Caki2 (cell line): ENCODE results near the gene CHST11. TPM values are rescaled to one million over a fixed set of nuclear protein-coding genes. Genes with fewer than 3 reads are reported as not detected.
"Not testable (repeated sequence)": the region's sequence is repeated elsewhere in the genome, so short reads cannot be mapped to it uniquely, and the experiment has no call there.

Experiments
- DNase-seq: peaks from one replicate; pipeline ENCODE4 v3.0.0-alpha.2; 2015; ENCODE audit warnings: low read depth
- in situ Hi-C: cut with HindIII; loops from 2 replicates; pipeline ENCODE4 v1.10.0; 2016; ENCODE audit warnings: low sequenced_read_pairs, low pct_unique_long_range_greater_than_20kb, mixed read lengths
- total RNA-seq: library from RNA; depleted of rRNA; stranded (reverse); fragments of >200 nt; shearing (Covaris generic); gene quantifications from 2 replicates; pipeline ENCODE4 v1.2.3, GENCODE V29; 2014; ENCODE audit warnings: low replicate concordance

CHST11 gene
- total RNA-seq, 1 experiment from 2014 or later: 51.3 TPM

DNA sequence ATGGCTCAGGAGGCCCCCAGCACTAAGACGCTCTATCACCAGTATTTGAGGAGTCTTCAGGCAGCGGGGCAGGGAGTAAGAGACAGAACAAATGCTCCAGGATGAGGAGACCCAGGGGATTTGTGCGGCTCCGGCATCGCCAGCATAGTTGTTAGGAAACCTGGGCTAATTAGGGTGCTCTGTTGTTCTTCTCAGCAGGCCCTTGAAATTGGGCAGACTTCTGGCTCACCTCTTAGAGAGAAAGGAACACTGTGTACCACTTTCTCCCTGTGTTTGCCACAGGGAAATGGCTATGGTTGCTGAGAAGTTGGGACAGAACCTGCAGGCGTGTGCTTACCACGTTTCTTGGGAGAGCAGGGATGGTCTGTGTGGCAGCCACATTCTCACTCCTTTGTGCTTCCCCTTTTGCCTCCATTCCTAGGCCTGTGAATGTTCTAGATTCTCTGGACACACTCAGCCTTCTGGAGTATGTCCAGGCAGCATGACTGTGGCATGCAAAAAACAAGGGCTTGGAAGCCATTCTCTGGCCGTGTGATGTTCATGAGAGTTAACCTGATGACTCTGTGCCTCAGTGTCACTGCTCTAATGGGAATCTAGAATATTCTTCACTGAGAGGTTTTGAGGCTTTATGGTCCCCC lies 109.0 kb downstream of the CHST11 start:
- no peak for DNase-seq
- in situ Hi-C loops: no loop called here

DNA sequence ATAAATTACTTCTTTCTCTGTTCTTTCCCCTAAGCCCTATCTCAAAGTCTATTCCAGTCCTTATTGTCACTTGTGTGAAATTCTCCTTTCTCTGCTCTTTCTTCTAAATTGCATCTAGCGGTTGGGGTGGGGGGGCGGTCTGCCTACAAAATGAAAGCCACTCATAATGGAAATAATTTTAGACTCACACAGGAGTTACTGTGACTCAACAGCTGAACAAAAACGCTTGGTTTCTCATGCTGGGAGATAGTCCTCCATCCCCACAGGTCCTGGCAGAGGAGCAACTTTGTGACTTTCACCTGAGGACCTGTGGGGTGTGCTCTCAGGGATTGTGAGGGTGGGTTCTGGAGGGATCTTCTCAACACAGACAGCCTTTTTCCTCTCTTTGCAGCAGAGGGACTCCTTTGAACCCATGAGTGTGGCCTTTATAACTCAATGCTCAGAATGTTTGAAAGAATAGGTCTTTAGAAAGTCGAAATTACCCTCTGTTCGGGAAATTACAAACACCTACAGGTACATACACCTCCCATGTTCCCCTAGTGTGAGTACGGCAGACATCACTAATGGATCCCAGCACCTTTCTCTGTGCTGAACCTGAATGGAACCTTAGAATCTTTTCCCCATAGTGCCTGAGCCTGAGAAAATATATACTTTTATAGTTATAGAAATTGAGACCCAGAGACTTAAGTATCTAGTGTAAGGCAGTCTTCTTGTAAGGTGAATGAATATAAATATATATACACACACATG lies 109.7 kb downstream of the CHST11 start:
- no peak for DNase-seq

DNA sequence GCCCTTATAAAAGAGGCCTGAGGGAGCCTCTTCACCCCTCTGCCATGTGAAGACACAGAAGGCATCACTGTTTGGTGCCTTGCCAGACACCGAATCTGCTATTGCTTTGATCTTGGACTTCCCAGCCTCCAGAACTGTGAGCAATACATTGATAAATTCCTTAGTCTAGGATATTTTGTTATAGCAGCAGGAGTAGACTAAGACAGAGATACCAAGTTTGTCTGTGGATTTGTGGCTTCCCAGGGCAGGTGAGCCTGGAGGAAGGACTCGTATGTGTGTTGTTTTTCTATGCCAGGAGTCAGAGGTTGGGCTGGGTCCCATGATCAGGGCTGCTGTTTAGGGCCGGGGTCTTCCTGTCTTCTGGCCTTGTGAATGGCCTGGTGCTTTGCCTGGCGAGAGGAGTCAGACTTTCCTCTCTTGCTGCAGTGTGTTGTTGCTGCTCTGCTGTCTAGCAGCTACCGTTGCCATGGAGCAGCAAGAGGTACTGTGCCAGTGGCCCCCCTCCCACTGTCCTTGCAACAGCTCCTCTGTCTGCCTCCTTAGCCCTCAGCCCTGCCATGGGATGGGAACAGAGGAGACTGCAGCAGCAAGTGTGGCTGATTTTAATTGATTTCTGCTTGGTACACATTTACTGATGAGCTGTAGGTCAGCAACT lies 111.2 kb downstream of the CHST11 start:
- in situ Hi-C loops: no loop called here
- no peak for DNase-seq

More for the DNA sequence above, 109.7 kb downstream of the CHST11 start:
- in situ Hi-C loops: no loop called here

DNA sequence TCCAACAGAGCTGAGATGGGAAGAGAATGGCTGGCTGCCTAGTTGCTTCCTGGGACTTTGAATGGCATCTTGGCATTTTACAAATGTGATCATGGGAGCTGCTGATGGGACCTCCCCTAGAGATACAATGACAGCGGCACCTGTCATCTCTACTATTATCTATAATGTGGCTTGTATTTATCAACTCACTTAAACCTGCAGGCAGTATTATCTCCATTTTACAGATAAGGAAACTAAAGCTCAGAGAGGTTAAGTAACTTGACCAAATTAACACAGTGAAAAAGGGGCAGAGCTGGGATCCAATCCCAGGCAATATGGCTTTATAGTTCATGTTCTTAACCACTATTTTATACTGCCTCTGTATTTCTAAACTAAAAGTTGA lies 111.7 kb downstream of the CHST11 start:
- in situ Hi-C loops: no loop called here
- no peak for DNase-seq

DNA sequence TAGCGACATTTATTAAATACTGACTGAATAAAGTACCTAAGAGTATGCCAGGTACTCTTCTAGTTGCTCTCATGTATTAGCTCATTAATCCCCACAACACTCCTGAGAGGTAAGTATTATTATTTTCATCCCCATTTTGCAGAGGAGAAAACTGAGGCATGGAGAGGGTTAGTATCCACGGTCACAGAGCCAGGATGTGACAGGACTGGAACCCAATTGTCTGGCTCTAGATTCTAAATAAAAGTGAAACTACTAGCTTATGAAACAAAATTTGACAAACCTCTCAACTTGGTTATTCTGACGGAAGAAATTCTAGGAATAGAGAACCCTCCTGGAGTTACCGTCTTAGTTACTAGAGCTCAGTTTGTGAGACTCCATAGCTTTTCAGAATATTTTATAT lies 112.2 kb downstream of the CHST11 start:
- in situ Hi-C loops: no loop called here
- no peak for DNase-seq

DNA sequence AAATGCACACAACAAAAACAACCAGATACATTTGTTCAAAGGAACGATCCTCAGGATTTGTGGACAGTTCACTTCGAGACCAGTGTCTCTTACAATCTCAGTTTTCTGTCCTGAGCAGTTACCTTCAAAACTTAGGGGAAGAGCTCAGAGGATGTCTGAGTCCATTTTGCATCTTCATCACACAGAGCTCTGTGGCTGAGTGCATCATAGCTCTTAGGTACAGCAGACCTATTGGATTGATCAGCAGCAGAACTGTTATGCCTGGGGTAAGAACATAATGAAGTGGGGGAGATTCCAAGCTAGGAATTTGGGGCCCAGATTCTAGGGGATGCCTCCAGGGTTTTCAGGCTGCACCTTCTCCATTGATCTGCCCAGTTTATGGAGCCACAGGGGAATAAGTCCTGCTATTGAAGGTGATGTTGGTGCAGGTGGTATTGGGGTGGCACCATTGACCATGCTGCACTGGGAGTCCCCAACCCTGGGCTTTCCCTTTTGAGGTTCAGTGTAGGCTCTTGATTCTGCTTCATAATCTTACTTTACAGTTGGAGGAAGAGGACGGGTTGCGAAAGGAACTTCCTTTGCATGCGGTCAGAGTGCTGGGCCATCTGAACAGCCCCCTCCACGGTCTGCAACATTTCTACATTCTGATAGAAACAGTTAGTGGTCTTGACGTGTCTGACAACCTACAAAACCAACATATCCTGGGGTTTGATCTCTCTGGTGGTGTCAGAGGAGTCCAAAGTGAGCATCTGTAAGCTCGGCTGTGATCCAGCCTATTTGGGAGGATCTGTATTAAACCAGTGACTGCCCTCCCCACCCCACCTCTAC lies 112.8 kb downstream of the CHST11 start:
- no peak for DNase-seq
- in situ Hi-C loops: no loop called here

DNA sequence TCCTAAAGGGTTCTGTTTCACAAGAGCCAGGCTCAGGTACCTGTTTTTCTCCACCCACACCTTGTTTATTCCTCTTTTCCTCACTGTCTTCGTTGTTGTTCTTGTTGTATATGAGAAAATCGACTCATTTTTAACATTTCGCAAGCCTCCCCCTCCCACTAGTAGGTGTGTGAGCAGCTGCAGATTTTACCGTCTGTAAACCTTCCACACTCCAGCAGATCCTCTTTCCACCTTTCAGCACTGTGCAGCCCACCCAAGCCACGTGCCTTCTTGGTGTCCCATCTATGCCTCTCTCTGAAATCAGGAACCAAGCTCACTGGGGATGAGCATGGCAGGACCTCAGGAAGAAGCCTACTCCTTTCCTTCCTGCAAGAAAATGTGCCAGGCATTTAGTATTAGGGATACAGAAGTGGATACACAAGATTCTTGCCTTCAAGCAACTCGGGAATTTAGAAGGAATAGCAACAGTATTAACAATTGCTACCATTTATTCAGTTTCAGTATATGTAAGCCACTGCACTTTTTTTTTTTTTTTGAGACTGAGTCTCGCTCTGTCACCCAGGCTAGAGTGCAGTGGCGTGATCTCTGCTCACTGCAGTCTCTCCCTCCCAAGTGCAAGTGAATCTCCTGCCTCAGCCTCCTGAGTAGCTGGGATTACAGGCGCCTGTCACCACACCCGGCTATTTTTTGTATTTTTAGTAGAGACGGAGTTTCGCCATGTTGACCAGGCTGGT lies 113.6 kb downstream of the CHST11 start:
- in situ Hi-C loops: no loop called here
- no peak for DNase-seq

DNA sequence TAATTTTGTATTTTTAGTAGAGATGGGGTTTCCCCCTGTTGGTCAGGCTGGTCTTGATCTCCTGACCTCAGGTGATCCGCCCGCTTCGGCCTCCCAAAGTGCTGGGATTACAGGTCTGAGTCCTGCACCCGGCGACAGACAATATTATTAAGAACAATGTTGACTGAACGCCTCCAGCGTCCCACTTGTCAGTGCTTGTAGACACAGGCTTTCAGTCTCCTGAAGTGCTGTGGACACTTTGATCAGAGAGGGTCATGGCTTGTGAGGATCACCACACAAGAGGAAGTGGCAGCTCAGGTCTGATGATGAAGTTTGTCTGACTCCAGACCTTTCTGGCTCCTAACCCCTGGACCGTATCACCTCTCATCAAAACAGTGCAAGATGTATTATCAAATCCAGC lies 114.6 kb downstream of the CHST11 start:
- DNase-seq: no peak
- in situ Hi-C loops: no loop called here

DNA sequence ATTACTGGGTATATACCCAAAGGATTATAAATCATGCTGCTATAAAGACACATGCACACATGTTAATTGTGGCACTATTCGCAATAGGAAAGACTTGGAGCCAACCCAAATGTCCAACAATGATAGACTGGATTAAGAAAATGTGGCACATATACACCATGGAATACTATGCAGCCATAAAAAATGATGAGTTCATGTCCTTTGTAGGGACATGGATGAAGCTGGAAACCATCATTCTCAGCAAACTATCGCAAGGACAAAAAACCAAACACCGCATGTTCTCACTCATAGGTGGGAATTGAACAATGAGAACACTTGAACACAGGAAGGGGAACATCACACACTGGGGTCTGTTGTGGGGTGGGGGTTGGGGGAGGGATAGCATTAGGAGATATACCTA lies 117.6 kb downstream of the CHST11 start:
- DNase-seq, in situ Hi-C loops: not testable (repeated sequence)

DNA sequence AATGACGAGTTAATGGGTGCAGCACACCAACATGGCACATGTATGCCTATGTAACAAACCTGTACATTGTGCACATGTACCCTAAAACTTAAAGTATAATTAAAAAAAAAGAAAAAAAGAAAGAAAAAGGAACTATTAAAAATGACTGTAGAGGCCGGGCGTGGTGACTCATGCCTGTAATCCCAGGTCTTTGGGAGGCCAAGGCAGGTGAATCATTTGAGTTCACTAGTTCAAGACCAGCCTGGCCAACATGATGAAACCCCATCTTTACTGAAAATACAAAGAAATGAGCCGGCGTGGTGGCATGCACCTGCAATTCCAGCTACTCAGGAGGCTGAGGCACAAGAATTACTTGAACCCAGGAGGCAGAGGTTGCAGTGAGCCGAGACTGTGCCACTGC lies 118.0 kb downstream of the CHST11 start:
- DNase-seq, in situ Hi-C loops: not testable (repeated sequence)

DNA sequence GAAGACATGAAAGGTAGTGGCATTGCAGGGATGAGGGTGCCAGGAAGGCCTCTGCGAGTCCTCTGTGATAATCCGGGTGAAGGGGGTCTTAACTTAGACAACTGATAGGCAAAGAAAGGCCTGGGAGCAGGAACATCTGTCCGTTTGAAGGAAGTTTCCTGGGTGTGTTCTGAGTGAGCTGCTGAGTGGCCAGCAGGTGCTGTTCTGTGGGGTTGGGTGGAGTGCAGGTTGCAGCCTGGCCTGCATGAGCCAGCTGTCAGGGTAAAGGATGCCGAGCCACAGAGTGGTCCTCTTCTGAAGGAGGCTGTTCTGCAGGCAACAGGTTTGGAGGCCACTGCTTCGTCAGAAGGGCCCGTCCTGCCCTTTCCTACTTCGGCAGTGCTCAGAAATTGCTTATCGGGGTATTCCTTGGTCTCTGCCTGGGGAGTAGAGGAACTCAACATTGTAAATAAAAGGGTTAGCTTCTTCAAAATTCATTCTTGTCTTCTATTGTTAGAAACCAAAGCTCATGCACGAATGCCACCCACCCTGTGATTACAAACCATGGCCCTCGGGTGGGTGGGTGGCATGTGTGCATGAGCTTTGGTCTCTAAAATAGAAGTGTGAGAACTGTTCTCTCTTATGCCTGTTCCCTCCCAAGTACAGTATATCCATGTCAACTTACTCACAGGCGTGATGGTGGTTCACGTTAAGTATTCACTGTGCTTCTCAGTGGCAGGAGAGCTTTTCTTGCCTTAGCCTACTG lies 118.9 kb downstream of the CHST11 start:
- in situ Hi-C loops: no loop called here
- DNase-seq: no peak

DNA sequence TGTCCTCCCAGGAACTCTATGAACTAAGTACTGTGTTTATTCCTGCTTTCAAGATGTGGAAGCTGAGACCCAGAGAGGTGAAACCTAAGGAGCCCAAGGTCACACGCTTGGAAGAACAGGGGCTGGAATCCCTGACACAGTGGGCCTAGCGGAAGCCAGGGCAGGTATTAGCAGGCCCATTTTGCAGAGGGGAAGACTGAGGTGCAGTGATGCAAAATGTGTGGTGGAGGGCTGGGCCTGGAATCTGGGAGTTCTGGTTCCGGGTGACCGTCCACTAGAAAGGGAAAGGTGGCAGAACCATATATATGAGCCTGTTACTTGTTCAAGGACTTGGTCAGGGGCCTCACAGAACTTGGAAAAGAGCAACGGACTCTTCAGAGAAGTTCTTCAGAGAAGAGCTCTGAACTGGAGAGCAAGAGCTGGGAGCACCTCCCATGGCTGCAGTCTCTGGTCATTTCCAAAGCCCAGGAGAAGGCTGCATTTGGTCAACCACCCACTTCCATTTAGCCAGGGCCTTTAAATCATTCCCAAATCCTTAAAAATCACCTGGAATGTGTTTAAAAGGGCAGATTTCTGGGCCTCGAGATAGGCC lies 119.5 kb downstream of the CHST11 start:
- in situ Hi-C loops: no loop called here
- DNase-seq: no peak

DNA sequence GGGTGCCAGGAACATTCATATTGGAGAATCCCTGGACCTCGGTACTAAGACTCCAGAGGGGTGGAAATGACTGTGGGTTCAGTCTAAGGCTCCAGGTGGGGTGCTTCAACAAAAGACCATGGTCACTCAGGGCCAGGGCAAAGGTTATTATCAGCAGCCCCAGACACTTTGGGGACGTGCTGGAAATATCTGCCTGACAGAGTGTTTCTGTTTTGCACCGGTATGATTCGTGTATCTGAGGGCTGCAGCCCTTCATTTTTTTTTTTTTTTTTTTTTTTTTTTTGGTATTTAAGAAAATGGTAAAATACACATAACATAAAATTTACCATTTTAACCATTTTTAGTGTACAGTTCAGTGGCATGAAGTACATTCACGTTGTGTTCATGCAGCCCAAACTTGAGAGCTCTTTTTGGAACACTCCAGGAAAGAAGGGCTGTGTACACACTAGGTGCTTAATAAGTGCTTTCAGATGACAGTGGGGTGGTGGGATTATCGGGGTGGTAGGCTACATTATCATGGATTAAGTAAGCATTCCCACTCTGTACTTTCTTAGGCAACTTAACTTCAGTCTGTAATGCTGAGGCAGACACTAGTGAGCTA lies 120.3 kb downstream of the CHST11 start:
- no peak for DNase-seq
- in situ Hi-C loops: no loop called here

DNA sequence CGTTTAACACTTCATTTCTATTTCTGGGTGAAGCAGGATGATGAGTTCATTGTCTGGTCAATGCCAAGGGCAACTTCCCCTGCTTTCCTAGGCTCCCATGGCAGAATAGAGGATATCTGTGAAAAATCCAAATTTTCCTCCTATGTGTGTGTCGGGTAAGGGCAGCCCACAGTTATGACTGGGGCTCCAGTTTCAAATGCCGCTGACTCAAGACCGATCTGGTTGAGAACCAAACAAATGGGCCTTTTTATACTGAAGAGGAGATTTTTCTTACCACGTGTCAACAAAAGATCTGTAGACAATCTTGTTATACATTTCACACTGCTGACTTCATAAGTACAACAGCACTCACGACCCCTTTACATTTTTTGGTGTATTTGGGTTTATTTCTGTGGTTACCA lies 120.8 kb downstream of the CHST11 start:
- DNase-seq: no peak
- in situ Hi-C loops: no loop called here

DNA sequence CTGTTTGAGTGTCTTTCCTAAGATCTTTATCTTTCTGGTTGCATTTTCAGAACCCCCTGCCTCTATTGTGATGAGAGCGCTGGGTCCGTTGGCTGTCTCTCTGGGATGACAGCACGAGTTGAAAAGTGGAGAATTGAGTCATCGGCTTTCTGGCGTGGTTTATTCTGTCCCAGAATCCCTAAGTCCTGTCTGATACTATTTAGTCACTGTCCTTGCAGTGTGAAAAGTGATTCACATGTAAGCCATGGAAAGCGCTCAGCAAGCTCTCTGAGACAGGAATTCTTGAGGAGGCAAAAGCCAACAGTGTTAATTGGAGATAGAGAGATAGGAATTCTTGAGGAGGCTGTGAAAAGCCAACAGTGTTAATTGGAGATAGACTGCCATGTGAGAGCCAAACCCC lies 121.7 kb downstream of the CHST11 start:
- DNase-seq: peak; percentile 62

DNA sequence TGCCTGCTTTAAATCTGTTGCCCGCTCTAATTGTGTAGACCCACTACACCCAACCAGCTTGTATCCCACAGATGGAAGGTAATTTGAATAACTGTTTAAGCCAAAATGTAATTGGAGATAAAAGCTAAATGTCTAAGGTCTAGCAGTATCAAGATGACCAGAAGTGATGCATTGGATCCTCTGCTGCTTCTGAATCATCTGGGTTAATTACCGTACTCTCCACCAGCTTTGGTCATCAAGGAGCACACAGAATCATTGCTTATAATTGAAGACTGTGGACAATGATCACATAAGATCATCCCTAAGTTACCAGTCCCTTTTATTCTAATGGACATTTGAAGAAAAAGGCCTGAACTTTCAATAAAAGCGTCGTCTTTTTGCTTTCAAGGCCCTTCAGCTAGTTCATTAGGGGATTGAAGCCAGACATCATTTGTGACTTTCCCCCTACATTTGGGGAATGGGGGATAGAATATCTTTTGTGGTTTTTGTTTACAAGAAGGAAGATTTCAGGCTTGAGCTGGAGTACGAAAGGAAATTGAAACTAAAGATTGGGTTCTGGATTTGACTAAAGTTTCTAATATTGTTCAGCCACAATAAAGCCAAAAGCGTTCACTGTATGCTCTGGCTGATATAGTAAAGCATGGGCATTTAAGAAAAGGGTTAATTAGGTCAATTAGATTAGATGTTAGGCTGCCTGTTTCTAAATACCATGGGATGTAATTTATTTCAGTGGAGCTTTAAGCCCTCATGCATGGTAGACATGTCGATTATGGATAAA lies 123.2 kb downstream of the CHST11 start:
- DNase-seq: no peak
- in situ Hi-C loops: no loop called here

More for the DNA sequence above, 121.7 kb downstream of the CHST11 start:
- in situ Hi-C loops: no loop called here
